ENCODE results near the gene ST6GALNAC5.

The ST6GALNAC5 gene

GRCh38 chr1:76826072-76826845, 41.0 kb upstream of the ST6GALNAC5 start:
- H2BK5ac ChIP-seq (ENCODE audit: low read depth, low read length, poor library complexity, severe bottlenecking): no peak overlapping the region
- no peak overlapping the region for H3K14ac ChIP-seq (ENCODE audit: low read length in 2 of 2)
- no peak overlapping the region for H3K4ac ChIP-seq (ENCODE audit: low read depth in 1 of 2, low read length in 2 of 2)
- H4K91ac ChIP-seq (ENCODE audit: low read length): no peak overlapping the region
- no peak overlapping the region for H2BK120ac ChIP-seq (ENCODE audit: low read depth, low read length)
- H4K8ac ChIP-seq (ENCODE audit: low read length): no peak overlapping the region
- H3K9me3 ChIP-seq (ENCODE audit: control insufficient read depth, low read length): no peaks in the 10 kb centered on the region
- no peaks in the 10 kb centered on the region for H3K27me3 ChIP-seq (ENCODE audit: control insufficient read depth in 1 of 2, insufficient read depth in 1 of 2, low read length in 2 of 2)
- H3K4me3 ChIP-seq (ENCODE audit: insufficient read depth in 1 of 2, low read depth in 1 of 2, low read length in 2 of 2): no peak overlapping the region
- no peak overlapping the region for H3K4me2 ChIP-seq (ENCODE audit: low read length, poor library complexity, severe bottlenecking)
- no peak overlapping the region for H2BK15ac ChIP-seq (ENCODE audit: low read depth, poor library complexity, severe bottlenecking)
- H3K27ac ChIP-seq (ENCODE audit: low read length, poor library complexity, severe bottlenecking): no peak overlapping the region
- H3K9ac ChIP-seq (ENCODE audit: low read length): no peak overlapping the region
- no peak overlapping the region for H2AK5ac ChIP-seq (ENCODE audit: low read length, severe bottlenecking)
- DNase-seq: peak; percentile 1
- no peak overlapping the region for H3K23ac ChIP-seq (ENCODE audit: low read length in 2 of 2)
- H2AFZ ChIP-seq (ENCODE audit: low read depth, low read length): no peak overlapping the region
- no peaks in the 10 kb centered on the region for H3K36me3 ChIP-seq (ENCODE audit: control insufficient read depth in 1 of 2, insufficient read depth in 2 of 2, low read depth in 1 of 2, low read length in 2 of 2)
- H3K18ac ChIP-seq (ENCODE audit: low read depth in 1 of 2, low read length in 2 of 2): no peak overlapping the region
- H3K79me1 ChIP-seq (replicated peaks; ENCODE audit: low read length, poor library complexity, severe bottlenecking): no peaks in the 10 kb centered on the region
- H3K4me1 ChIP-seq (ENCODE audit: control insufficient read depth, insufficient read depth, low read depth, low read length): no peaks in the 10 kb centered on the region
- WGBS: 100% methylated on average over 1 of the region's 4 CpGs
- H2BK12ac ChIP-seq (ENCODE audit: low read length in 2 of 2): no peak overlapping the region

- 100% methylated on average over 1 of the region's 2 CpGs for WGBS
- Histone ChIP-seq H3K23ac (ENCODE audit: low read length in 2 of 2) (no peak overlapping the region), H4K91ac (ENCODE audit: low read length) (no peak overlapping the region), H3K27ac (ENCODE audit: low read length, poor library complexity, severe bottlenecking) (no peak overlapping the region), H3K27me3 (ENCODE audit: control insufficient read depth in 1 of 2, insufficient read depth in 1 of 2, low read length in 2 of 2) (no peaks in the 10 kb centered on the region), H3K9ac (ENCODE audit: low read length) (no peak overlapping the region), H2BK12ac (ENCODE audit: low read length in 2 of 2) (no peak overlapping the region), H3K4me3 (ENCODE audit: insufficient read depth in 1 of 2, low read depth in 1 of 2, low read length in 2 of 2) (no peak overlapping the region), H4K8ac (ENCODE audit: low read length) (no peak overlapping the region), H3K4me2 (ENCODE audit: low read length, poor library complexity, severe bottlenecking) (no peak overlapping the region), H2AK5ac (ENCODE audit: low read length, severe bottlenecking) (no peak overlapping the region), H3K36me3 (ENCODE audit: control insufficient read depth in 1 of 2, insufficient read depth in 2 of 2, low read depth in 1 of 2, low read length in 2 of 2) (no peaks in the 10 kb centered on the region), H3K4ac (ENCODE audit: low read depth in 1 of 2, low read length in 2 of 2) (no peak overlapping the region), H3K79me1 (replicated peaks; ENCODE audit: low read length, poor library complexity, severe bottlenecking) (no peaks in the 10 kb centered on the region), H2BK5ac (ENCODE audit: low read depth, low read length, poor library complexity, severe bottlenecking) (no peak overlapping the region), H3K18ac (ENCODE audit: low read depth in 1 of 2, low read length in 2 of 2) (no peak overlapping the region), H3K9me3 (ENCODE audit: control insufficient read depth, low read length) (no peaks in the 10 kb centered on the region), H3K14ac (ENCODE audit: low read length in 2 of 2) (no peak overlapping the region), H2BK120ac (ENCODE audit: low read depth, low read length) (no peak overlapping the region), H3K4me1 (ENCODE audit: control insufficient read depth, insufficient read depth, low read depth, low read length) (no peaks in the 10 kb centered on the region), H2AFZ (ENCODE audit: low read depth, low read length) (no peak overlapping the region), H2BK15ac (ENCODE audit: low read depth, poor library complexity, severe bottlenecking) (no peak overlapping the region)
- no peak for DNase-seq
Measured at GRCh38 chr1:76827066-76827465, 40.2 kb upstream of the ST6GALNAC5 start.

DNA sequence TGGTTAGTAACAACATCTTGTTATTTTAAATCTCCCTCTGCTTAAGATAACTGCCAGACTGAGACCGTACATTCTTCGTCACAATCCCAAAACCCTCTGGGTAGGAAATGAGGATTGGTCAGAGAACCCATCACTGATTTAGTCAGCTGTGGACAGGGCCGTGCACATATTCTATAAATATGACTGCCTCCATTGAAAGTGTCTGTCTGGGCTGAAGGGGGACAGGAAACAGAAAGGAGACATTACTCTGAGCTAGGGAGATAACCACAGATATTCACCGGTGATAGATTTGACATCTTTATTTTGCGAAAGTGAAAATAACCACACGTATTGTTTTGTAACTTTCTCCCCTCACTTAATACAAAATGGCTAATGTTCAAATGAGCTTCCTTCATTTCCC, 36.9 kb upstream of the ST6GALNAC5 start:
- Histone ChIP-seq H2BK15ac (ENCODE audit: low read depth, poor library complexity, severe bottlenecking) (no peak overlapping the region), H3K14ac (ENCODE audit: low read length in 2 of 2) (no peak overlapping the region), H3K79me1 (replicated peaks; ENCODE audit: low read length, poor library complexity, severe bottlenecking) (no peaks in the 10 kb centered on the region), H3K27ac (ENCODE audit: low read length, poor library complexity, severe bottlenecking) (no peak overlapping the region), H3K4ac (ENCODE audit: low read depth in 1 of 2, low read length in 2 of 2) (no peak overlapping the region), H3K36me3 (ENCODE audit: control insufficient read depth in 1 of 2, insufficient read depth in 2 of 2, low read depth in 1 of 2, low read length in 2 of 2) (no peaks in the 10 kb centered on the region), H4K8ac (ENCODE audit: low read length) (no peak overlapping the region), H3K4me1 (ENCODE audit: control insufficient read depth, insufficient read depth, low read depth, low read length) (no peaks in the 10 kb centered on the region), H3K18ac (ENCODE audit: low read depth in 1 of 2, low read length in 2 of 2) (no peak overlapping the region), H3K9ac (ENCODE audit: low read length) (no peak overlapping the region), H3K23ac (ENCODE audit: low read length in 2 of 2) (no peak overlapping the region), H2BK120ac (ENCODE audit: low read depth, low read length) (no peak overlapping the region), H4K91ac (ENCODE audit: low read length) (no peak overlapping the region), H2AFZ (ENCODE audit: low read depth, low read length) (no peak overlapping the region), H3K4me3 (ENCODE audit: insufficient read depth in 1 of 2, low read depth in 1 of 2, low read length in 2 of 2) (no peak overlapping the region), H3K27me3 (ENCODE audit: control insufficient read depth in 1 of 2, insufficient read depth in 1 of 2, low read length in 2 of 2) (no peaks in the 10 kb centered on the region), H2AK5ac (ENCODE audit: low read length, severe bottlenecking) (no peak overlapping the region), H3K4me2 (ENCODE audit: low read length, poor library complexity, severe bottlenecking) (no peak overlapping the region), H3K9me3 (ENCODE audit: control insufficient read depth, low read length) (no peaks in the 10 kb centered on the region), H2BK12ac (ENCODE audit: low read length in 2 of 2) (no peak overlapping the region), H2BK5ac (ENCODE audit: low read depth, low read length, poor library complexity, severe bottlenecking) (no peak overlapping the region)
- 65% methylated on average over 6 of the region's 6 CpGs for WGBS
- DNase-seq: no peak

DNA sequence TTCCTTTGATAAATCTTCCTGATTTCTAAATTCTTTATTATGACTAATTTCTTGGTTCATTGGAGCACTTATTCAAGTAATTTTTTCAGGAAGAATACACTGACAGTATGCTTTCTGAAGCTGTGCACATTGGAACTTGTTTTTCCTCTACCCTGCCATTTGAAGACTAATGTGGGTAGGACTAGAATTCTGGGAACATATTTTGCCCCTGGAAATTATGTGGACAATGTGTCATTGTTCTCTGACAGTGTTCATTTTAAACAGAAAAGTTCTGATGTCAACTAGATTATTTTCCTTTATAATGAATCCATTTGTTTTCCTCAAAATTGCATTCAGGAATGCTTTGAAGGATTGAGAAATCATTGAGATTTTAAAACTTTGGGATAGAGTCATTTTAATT, 34.8 kb upstream of the ST6GALNAC5 start:
- no peak overlapping the region for H3K4me2 ChIP-seq (ENCODE audit: low read length, poor library complexity, severe bottlenecking)
- no peaks in the 10 kb centered on the region for H3K9me3 ChIP-seq (ENCODE audit: control insufficient read depth, low read length)
- peaks cover 0 to 4% of the 10 kb centered on the region in 2 experiments for H3K27me3 ChIP-seq (ENCODE audit: control insufficient read depth in 1 of 2, insufficient read depth in 1 of 2, low read length in 2 of 2)
- H4K91ac ChIP-seq (ENCODE audit: low read length): no peak overlapping the region
- H3K4ac ChIP-seq (ENCODE audit: low read depth in 1 of 2, low read length in 2 of 2): no peak overlapping the region
- no peak overlapping the region for H2BK120ac ChIP-seq (ENCODE audit: low read depth, low read length)
- H3K4me3 ChIP-seq (ENCODE audit: insufficient read depth in 1 of 2, low read depth in 1 of 2, low read length in 2 of 2): no peak overlapping the region
- no peaks in the 10 kb centered on the region for H3K36me3 ChIP-seq (ENCODE audit: control insufficient read depth in 1 of 2, insufficient read depth in 2 of 2, low read depth in 1 of 2, low read length in 2 of 2)
- H3K27ac ChIP-seq (ENCODE audit: low read length, poor library complexity, severe bottlenecking): no peak overlapping the region
- H3K18ac ChIP-seq (ENCODE audit: low read depth in 1 of 2, low read length in 2 of 2): no peak overlapping the region
- H2BK12ac ChIP-seq (ENCODE audit: low read length in 2 of 2): no peak overlapping the region
- H2BK5ac ChIP-seq (ENCODE audit: low read depth, low read length, poor library complexity, severe bottlenecking): no peak overlapping the region
- no peaks in the 10 kb centered on the region for H3K4me1 ChIP-seq (ENCODE audit: control insufficient read depth, insufficient read depth, low read depth, low read length)
- H3K79me1 ChIP-seq (replicated peaks; ENCODE audit: low read length, poor library complexity, severe bottlenecking): no peaks in the 10 kb centered on the region
- no peak overlapping the region for H2AK5ac ChIP-seq (ENCODE audit: low read length, severe bottlenecking)
- no peak overlapping the region for H3K14ac ChIP-seq (ENCODE audit: low read length in 2 of 2)
- no peak overlapping the region for H3K23ac ChIP-seq (ENCODE audit: low read length in 2 of 2)
- H4K8ac ChIP-seq (ENCODE audit: low read length): no peak overlapping the region
- no peak overlapping the region for H2BK15ac ChIP-seq (ENCODE audit: low read depth, poor library complexity, severe bottlenecking)
- no peak overlapping the region for H2AFZ ChIP-seq (ENCODE audit: low read depth, low read length)
- DNase-seq: no peak
- H3K9ac ChIP-seq (ENCODE audit: low read length): no peak overlapping the region
